Dedifferentiated amniotic fluid mesenchymal stem cell (primary cell): ENCODE results near the gene OSTF1.
A peak's percentile ranks its signal among the peaks of the same experiment; 100 is the strongest.

Experiments used
- DNase-seq: peaks from one replicate; pipeline ENCODE4 v3.0.0-alpha.2; 2016; ENCODE audit errors: extremely low spot score

OSTF1 gene, protein sequence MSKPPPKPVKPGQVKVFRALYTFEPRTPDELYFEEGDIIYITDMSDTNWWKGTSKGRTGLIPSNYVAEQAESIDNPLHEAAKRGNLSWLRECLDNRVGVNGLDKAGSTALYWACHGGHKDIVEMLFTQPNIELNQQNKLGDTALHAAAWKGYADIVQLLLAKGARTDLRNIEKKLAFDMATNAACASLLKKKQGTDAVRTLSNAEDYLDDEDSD

DNA sequence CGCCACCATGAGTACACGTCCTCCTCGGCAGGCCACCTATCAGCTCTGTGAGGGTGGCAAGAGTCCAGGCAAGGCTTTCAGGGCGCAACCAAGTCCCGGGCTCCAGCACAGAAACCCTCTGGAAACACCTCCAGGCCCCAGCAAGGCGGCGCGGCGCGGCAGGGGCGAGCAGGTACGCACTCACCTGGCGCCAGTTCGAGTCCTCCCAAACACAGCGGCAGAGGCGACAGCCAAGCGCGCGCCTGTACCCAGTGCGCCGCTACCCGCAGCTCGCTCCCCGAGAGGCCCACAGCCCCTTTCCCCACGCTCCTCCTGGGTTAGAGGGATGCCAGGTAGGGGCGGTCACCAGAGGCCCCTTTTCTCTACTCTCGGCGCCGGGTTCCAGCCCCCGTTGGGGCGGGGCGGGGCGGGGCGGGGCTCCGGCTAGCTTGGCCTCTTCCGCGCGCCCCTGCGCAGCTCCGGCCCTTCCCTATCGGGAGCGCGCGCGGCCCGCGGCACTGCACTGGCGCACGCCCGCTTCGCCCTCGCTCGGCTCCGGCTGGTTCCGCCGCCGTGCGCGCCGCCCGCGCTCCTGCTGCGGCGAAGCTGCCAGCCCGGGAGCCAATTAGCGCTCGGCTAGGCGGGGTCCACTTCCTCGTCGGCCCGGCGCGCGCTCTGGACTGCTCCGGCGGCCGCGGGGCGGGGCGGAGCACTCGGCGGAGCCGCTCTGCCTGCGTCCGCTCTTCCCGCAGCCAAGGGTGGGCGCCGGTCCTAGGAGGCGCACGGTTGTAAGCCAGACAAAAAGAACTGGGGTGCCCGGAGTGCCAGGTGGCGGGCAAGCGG, at the start of gene OSTF1, which contains the start of gene NMRK1:
TSS of gene OSTF1 (plus strand) at position 691 of the 822 bp plus-strand sequence. CDS start 179 bp downstream, outside the sequence.
TSS of gene NMRK1 (minus strand) at position 332 of the 822 bp plus-strand sequence. CDS start 5,040 bp downstream, outside the sequence.
- DNase-seq, result peak; percentile 93

DNA sequence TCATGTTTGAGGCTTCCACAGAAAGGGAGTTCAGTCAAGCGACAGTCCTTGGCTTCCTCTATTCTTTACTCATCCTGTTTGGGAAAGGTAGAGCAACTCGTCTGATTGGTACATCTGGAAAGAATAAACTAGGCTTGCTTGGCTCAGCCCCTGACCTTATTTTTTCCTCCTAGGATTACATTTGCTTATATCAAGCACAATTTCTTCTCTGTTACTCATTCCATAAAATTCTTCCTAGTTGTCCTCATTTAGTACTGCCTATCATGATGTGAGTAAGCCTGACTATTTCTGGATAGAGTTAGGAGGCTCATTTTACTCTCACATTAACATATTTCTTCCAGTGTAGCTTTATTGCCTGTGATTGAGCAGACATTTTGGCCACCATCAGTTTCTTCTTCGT, 49.3 kb upstream of the OSTF1 start:
- DNase-seq, result peak; percentile 95

DNA sequence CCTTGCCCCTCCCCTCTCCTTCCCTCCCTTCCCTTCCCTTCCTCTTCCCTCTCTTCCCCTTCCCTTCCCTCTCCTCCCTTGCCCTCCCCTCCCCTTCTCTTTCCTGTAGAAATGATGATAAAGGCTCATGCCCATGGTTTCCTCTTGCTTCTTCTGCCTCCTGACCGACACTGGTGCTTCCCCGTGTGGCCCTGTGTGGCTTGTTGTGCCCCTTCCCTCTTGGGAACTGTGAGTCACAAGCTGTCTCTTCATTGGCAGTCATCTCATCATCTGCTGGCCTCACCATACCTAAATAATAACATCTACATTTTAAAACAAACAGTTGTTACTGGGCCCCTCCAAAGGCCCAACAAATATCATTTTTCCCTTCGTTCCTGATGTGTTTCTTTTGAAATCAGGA, 48.5 kb upstream of the OSTF1 start:
- no peak for DNase-seq

DNA sequence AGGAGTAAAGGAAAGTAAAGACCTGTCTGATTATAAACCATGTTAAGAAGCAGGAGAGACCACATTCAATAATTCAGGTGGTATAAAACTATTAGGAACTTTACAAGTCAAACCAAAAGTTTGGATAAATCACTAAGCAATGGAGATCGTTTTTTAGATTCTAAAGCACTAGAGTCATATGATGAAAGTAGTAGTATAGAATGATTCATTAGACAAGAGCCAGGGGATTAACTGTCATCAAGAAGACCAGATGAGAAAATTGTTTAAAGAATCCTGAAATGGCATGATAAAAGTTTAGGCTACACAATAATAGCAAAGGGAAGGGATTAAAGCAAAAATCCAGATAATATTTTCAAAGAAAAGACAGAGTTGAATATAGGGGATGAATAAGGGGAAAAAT, 47.3 kb upstream of the OSTF1 start:
- no peak for DNase-seq

DNA sequence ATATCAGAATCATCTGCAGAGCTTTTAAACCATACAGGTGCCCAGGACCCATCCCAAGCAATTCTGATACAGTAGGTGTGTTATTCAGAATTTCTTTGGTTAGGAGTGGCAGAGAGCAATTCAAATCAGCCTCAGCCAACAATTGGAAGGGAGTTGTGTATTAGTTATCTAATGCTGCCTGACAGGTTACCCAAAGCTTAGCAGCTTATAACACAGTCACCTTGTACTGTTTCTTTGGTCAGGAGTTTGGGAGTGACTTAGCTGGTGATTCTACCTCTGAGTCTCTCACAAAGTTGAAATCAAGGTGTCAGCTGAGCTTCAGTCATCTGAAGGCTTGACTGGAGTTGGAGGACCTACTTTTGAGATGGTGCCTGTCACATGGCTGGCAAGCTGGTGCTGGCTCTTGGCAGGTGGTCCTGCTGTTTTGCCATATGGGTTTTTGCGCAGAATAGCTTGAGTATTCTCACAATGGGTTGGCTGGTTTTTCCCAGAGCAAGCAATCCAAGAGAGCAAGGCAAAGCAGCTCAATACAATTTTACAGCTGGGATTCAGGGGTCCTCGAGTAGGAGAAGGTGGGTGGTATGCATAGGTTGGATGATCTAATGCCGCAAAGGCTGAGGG, 41.5 kb upstream of the OSTF1 start:
- DNase-seq, result no peak

DNA sequence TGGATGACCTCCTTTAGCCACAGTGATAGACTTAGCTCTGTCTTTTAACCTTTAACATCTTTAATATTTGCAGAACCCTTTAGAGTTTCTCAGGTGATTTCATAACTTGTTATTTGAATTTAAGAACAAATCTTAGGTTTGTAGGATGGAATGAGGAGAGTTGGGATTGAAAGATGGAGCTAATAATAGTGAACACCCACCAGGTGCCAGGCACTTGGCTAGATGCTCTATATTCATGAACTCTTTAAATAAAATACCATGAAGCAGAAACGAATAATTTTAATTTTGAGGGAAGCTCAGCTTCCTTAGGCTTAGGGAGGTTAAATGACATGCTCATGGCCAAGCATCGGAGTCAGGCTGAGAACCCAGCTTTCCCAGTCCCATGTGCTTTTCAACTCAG, 40.8 kb upstream of the OSTF1 start:
- DNase-seq, result no peak

DNA sequence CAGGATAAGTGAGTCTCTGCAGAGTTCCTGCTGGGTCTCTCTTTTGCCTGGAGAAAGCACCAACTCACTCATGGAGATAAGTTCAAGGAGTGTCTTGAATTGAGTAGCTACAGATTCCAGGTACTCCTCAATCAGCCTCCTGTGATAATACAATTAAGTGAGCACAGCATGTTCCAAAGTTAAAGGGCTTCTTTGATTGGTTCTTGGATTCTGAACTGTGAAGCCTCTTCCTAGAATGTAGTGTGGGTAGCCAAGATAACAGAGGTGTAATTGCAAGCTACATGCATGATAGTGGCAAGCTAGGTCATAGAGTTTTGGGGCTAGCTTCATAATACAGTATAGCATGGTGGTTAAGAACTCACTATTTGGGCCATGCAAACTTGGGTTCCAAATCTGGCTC, 37.0 kb upstream of the OSTF1 start:
- DNase-seq, result no peak

DNA sequence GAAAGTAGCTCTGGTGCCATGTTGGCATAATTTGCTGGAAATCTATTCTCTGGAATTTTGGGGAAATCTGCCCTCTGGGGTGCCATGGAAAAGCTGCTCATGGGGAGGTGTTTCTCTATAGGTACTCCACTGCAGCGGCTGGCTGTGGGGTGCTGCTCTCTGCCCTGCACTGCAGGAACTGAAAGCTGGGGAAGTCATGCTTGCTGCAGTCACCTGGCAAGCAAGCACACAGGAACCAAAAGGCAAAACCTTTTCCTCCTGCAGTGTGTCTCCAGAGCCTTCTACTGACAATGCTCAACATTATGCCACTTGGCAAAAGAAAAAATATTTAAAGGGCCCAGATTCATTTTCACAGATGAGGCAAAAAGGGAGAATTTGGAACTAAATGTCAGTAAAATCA, 34.4 kb upstream of the OSTF1 start:
- no peak for DNase-seq

DNA sequence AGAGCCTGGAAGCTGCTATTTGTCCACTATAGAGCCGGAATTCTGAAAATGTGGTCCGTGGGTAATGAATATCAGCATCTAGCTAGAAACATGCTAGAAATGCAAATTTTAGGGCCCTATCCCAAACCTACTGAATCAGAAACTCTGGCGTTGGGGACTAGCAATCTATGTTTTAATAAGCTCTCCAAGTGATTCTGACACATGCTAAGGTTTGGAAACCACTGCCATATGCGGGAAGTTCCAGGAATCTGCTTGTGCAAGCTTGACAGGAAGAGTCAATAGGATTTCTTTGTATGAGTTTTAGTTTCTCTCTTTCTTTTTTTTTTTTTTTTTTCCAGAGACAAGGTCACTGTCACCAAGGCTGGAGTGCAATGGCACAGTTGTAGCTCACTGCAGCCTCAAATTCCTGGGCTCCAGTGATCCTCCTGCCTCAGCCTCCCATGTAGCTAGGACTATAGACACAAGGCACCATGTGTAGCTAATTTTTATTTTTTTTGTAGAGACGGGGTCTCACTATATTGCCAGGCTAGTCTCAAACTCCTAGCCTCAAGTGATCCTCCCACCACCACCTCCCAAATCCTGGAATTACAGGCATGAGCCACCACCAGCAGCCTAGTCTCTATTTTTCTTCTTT, 33.8 kb upstream of the OSTF1 start:
- DNase-seq, result no peak

DNA sequence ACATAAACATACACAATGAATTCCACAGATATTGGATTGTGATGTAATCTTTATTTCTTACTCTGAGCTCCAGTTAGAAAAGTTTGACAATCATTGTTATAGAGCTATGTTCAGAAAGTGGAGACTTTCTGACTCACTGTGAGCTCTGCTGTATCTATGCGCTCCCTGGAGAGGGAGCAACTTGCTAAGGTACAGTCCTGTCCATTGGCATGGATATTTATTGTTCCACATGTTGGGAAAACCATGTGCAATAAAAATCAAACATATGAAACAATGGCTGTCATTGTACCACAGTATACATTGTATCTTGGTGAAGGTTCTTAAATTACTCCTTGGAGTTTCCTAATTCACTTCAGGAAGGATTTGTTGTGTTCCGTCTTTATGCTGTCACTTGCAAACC, 27.1 kb upstream of the OSTF1 start:
- no peak for DNase-seq

DNA sequence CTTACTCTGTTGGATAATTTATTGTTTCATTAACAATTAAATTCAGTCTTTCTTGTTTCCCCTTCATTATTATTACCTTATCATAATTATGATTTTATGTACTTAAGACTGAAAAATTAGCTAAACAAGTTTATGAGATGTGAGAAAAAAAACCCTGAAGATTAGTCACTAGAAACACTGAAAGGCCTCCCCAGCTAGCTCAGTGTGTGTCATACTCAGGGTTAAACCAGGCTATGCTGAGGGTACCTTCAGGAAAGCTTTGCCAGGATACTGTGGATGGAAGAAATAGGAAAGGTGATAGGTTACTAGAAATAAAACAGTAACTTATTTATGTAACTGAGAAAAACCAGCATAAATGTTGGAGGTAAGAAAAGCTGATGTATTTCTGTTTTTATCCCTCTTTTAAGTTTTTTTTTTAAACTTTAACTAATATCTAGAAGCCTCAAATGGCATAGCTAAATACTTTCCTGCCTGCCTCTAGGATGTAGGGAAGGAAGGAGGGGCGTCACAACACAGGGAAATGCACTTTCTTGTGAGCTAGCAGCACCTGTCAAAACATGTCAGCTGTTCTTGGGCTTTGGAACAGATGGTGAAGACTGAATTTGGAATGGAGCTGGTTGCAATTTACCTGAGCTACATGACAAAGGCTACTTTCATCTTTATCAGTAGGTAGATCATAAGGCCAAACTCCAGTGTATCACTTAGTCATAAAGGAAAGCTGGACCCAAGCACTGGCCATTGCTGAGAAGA, 24.6 kb upstream of the OSTF1 start:
- DNase-seq, result no peak

DNA sequence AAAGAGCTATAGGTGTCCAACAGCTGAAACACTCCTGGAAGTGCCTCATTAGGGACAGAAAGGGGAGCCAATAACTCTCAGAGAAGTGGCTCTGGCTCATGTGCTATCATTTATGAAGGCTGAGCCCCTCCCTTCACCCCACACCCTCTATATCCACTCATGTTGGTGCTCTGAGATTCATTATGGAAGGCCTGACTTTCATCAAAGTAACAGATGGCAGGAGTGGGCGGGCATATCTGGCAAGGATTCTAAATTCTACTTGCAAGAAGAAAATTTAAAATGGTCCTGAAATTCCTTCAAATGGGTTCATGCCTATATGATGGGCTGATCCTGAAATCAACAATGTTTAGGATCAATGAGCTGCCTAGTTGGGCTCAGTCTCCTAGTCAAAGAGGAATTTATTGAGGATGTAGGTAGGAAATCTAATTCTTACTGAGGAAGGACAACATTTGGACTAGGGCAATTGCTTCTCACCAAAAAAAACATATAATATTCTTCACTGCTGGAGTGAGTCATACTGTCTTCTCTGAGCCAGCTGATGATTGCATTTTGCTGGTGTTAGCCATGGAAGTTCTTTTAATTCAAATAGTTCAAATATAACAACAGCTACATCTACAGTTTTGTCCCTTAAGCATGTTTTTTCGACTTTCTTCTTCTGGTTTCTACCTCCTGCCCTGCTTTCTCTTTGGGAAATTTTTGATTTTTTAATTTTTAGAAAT, 23.8 kb upstream of the OSTF1 start:
- peak; percentile 82 for DNase-seq

DNA sequence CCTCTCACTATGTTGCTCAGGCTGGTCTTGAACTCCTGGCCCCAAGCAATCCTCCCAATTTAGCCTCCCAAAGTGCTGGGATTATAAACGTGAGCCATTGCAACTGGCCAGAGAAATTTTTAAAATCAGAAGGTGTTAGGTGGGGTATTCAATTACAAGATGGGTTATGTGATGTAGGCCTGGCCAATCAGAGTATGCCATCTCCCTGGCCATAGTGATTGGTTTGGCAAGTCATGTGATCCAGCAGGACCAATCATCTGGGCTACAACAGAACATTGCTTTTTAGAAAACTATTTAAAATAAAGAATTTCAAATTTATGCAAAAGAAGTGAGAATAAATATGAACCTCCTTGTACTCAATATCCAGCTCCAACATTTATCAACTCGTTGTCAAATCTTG, 22.8 kb upstream of the OSTF1 start:
- DNase-seq, result no peak

DNA sequence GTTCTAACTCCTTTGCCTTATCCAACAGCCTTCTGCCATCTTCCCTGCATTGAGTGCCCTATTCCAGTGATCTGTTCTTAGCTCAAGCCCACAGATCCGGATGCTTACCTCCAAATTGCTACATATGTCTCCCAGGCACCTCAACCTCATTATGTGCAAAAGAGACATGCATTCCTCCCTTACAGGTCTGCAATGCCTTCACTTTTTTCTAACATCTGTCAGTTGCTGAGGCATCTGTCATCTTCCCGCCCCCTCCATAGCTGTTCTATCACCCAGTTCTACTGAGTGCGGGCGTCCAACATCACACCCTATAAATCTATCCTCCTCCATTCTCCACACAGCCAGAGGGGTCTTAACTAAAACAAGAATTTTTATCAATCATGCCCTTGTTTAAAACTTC, 20.4 kb upstream of the OSTF1 start:
- DNase-seq, result no peak

DNA sequence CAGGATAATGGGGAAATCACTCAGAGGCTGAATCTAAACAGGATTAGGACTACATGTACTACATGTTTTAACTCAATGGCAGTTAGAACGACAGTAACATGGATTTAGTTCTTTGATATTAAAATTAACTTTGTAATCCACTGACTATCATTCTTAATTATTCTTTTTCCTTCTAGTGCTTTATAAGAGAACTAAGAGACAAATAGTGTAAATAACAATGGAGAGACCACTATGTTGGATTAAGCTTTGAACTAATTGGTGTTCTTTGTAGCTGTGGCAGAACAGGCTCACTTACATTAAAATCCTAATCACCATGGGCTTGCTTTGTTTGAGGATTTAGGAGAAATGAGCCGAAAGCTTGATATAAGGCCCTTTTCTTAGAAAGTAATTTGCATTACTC, 19.1 kb upstream of the OSTF1 start:
- DNase-seq, result no peak

DNA sequence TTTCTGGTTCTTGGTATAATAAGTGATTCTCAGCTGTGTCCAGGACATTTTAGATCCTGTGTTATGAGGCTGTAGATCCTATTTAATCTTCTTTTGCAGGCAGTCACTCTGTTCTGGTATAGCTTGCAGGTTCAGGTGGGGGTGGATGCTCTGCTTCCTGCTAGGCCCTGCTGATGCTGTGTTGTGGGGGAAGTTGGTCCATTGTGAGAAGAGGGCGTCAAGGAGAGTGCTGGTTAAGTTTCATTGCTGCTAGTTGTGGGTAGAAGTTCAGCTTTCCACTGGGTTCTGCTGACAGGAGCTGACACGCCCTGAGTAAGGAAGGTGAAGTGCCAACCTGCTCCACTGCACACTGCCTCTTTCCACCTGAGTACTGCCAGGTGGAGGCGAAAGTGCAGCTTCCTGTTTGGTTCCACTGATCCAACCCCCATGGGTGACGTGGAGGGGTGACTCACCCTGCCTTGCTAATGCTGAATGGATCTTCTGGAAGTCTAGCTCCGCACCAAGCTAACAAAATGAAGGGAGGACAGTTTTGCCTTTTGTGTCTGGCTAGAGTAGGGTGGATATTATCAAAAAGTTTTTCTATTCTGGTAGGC, 16.7 kb upstream of the OSTF1 start:
- no peak for DNase-seq

DNA sequence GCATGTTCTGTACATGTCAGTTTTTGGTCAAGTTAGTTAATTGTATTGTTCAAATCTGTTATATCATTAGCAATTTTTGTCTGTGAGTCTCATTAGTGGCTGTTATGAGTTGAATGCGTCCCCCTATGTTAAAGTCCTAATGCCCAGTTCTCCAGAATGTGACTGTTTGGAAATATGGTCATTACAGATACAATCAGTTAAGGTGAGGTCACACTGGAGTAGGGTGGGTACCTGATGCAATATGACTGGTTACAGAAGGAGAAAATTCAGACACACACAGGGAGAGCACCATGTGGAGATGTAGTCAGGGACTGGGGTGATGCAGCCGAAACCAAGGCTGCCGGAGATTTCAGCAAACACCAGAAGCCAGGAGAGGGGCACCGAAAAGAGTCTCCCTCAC, 15.4 kb upstream of the OSTF1 start:
- no peak for DNase-seq

DNA sequence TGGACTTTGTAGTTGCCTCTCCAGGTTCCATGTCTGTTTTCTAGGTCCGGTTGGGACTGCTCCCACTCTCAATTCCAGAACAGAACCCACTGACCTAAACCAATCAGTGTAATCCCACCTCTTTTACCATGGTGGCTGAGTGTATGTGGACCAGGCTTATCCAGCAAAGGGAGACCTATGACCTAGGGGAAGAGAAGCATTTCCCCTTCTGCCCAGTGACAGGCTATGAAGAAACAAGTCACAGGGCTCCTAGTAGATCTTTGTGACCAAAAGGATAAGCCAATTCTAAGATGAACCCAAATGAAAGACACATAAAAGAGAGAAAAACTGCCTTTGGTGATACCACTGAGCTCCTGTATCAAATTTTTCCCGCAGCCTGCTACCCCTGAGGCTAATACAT, 6.7 kb upstream of the OSTF1 start:
- DNase-seq, result no peak

DNA sequence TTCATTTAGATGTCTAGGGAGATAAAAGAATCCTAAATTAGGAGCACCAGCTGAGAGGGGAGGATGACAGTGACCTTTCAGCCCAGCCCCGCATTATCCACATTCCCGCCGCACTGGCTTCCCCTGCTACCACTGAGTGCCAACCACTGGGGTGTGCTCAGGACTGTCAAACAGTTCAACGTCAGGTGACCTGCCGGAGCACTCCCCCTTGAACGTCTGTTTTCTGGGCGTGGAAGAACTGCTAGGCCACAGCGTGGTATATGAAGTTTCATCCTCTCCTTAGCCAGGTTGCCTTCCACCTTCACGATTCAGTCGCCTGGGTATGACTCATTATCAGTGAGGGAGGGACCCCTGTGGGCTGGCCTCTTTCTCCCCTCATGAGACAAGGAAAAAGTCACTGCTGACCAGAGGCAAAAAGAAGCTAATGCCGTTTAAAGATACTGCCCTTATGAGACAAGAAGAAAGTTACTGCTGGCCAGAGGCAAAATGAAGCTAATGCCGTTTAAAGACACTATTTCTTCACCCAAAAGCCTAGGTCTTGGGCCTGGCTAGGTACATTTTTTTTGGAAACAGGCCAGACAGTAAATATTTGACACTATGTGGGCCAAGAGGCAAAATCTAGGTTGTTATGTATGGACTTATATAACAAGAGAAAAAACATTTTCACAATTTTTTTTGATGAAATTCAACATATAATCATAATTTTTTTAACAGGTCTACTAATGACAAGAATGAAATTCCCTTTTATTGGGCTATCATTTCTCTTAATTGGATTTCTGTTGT, 4.9 kb upstream of the OSTF1 start:
- no peak for DNase-seq
